ENCODE results near the gene PAWR.

The PAWR gene

DNA sequence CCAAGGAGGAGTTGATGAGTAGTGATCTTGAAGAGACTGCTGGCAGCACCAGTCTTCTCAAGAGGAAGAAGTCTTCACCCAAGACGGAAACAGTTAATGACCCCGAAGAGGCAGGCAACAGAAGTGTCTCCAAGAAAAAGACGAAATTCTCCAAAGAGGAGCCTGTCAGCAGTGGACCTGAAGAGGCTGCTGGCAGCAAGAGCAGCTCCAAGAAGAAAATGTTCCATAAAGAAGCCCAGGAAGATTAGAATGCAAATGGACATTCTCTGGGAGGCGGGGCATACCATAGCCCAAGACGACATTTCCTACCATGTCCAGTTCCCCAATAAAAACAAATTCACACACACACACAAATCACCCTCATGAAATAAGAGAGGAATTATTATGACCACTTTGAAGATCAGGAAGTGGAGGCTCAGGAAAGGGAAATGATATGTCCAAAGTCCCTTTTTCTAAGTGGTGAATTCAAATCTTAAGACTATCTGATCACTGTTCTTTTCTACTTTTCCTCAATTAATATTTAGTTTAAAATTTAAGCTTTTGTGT, 131.8 kb downstream of the PAWR start:
- TF ChIP-seq, protein P1, sequence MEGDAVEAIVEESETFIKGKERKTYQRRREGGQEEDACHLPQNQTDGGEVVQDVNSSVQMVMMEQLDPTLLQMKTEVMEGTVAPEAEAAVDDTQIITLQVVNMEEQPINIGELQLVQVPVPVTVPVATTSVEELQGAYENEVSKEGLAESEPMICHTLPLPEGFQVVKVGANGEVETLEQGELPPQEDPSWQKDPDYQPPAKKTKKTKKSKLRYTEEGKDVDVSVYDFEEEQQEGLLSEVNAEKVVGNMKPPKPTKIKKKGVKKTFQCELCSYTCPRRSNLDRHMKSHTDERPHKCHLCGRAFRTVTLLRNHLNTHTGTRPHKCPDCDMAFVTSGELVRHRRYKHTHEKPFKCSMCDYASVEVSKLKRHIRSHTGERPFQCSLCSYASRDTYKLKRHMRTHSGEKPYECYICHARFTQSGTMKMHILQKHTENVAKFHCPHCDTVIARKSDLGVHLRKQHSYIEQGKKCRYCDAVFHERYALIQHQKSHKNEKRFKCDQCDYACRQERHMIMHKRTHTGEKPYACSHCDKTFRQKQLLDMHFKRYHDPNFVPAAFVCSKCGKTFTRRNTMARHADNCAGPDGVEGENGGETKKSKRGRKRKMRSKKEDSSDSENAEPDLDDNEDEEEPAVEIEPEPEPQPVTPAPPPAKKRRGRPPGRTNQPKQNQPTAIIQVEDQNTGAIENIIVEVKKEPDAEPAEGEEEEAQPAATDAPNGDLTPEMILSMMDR (conservative IDR thresholded peaks at IDR 0.05; ENCODE audit: control insufficient read depth, insufficient read depth, low read depth, low read length), result no peak
- no peak for DNase-seq (ENCODE audit: low read depth)
- H3K4me3 ChIP-seq (ENCODE audit: control insufficient read depth, low read depth, low read length), result no peak overlapping the region

DNA sequence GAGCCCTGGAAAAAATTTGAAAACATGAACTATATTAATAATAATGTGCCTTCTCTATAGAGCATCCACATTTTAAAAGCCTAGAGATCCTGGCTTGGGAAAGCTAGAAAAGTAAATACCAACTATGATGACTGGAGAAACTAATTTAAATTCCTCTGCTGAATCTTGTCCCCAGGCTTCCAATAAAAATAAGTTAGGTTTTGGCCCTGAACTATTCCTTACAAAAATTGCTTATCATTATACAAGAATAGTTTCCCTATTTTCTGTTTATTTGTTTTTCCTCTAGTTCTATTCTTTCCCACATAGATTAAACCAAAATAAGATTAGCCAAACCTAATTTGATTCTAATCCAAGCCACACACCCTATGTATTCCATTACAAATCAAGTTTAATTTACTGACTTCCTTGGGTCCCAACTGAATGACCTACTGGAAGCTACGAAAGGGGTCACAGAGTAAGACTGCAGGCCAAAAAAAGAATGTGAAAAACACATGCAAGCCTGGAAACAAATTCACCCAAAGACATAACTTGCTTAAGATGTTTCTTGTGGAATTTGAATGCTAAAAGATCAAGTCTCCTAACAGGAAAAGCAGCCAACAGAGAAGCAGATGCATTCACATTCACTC, 133.0 kb downstream of the PAWR start:
- no peak for DNase-seq (ENCODE audit: low read depth)
- no peak overlapping the region for H3K4me3 ChIP-seq (ENCODE audit: control insufficient read depth, low read depth, low read length)
- TF ChIP-seq, protein P1 (conservative IDR thresholded peaks at IDR 0.05; ENCODE audit: control insufficient read depth, insufficient read depth, low read depth, low read length), result no peak

DNA sequence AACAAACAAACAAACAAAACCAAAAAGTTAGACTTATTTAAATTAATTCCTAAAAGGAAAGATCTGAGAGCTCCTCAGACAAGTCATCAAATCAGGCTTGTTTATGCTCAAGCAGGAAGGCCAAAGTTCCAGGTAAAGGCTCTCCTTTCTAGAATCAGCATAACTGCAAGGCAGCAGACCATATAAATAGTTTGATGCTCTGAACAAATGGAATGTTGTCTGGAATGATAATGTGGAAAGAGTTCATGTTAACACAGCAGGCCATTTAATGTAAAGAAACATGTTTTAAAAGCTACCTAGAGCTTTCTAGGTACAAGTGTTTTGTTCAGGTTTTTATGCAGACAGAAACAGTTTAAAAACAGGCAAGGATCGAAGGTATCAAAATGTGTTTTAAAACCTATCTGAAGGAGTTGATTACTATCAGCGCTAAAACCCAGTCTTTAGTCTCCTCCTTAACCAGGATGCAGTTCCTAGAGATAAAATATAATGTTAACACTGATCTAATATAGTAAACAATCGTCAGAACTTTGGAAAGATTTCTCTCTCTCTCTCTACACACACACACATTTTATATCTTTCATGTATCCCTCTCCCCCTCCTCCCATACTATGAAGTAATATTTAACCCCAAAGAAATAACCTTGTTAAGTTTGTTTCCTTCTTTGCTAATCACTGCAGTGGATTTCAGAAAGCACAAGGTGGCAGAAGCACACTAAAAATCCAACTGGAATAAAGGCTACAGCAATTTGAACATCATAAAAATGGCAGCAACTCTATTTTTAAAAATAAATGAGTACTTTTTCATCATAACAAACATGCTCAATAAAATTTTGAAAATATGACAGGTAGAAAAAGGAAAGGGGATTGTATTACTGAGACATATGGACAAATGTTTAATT, 135.5 kb downstream of the PAWR start:
- H3K4me3 ChIP-seq (ENCODE audit: control insufficient read depth, low read depth, low read length), result no peak overlapping the region
- DNase-seq (ENCODE audit: low read depth), result peak; percentile 71
- TF ChIP-seq, protein P1 (conservative IDR thresholded peaks at IDR 0.05; ENCODE audit: control insufficient read depth, insufficient read depth, low read depth, low read length), result peak; percentile 79

DNA sequence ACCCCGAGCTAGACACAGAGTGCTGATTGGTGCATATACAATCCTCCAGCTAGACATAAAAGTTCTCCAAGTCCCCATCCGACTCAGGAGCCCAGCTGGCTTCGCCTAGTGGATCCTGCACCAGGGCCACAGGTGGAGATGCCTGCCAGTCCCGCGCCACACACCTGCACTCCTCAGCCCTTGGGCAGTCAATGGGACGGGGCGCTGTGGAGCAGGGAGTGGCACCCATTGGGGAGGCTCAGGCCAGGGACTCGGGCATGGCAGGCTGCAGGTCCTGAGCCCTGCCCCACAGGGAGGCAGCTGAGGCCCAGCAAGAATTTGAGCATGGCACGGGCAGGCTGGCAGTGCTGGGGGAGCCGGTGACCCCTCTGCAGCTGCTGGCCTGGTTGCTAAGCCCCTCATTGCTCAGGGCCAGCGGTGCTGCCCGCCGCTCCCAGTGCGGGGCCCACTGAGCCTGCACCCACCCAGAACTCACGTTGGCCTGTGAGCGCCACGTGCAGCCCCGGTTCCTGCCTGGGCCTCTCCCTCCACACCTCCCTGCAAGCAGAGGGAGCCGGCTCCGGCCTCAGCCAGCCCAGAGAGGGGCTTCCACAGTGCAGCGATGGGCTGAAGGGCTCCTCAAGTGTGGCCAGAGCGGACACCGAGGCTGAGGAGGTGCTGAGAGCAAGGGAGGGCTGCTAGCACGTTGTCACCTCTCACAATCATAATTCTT, 136.7 kb downstream of the PAWR start:
- DNase-seq (ENCODE audit: low read depth), result no peak
- TF ChIP-seq, protein P1 (conservative IDR thresholded peaks at IDR 0.05; ENCODE audit: control insufficient read depth, insufficient read depth, low read depth, low read length), result no peak
- no peak overlapping the region for H3K4me3 ChIP-seq (ENCODE audit: control insufficient read depth, low read depth, low read length)

DNA sequence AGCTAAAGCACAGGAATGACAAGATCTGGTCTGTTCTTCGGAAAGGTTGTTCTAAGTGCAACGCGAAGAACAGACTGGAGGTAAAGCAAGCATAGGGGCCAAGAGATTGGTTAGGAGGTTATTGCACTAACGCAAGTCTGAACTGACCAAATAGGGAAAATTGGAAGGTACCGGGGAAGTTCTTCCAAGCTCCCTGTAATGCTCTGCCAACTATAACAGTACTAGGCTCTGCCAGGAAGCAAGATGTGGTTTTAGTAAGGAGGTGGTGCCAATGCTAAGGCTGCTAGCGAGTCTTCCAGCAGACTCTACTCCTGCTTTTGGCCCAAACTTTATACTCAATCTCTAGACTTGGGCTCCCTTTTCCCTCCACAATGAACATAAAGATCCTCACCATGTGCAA, 138.6 kb downstream of the PAWR start:
- DNase-seq (ENCODE audit: low read depth), result no peak
- H3K4me3 ChIP-seq (ENCODE audit: control insufficient read depth, low read depth, low read length), result no peak overlapping the region
- TF ChIP-seq, protein P1 (conservative IDR thresholded peaks at IDR 0.05; ENCODE audit: control insufficient read depth, insufficient read depth, low read depth, low read length), result no peak

DNA sequence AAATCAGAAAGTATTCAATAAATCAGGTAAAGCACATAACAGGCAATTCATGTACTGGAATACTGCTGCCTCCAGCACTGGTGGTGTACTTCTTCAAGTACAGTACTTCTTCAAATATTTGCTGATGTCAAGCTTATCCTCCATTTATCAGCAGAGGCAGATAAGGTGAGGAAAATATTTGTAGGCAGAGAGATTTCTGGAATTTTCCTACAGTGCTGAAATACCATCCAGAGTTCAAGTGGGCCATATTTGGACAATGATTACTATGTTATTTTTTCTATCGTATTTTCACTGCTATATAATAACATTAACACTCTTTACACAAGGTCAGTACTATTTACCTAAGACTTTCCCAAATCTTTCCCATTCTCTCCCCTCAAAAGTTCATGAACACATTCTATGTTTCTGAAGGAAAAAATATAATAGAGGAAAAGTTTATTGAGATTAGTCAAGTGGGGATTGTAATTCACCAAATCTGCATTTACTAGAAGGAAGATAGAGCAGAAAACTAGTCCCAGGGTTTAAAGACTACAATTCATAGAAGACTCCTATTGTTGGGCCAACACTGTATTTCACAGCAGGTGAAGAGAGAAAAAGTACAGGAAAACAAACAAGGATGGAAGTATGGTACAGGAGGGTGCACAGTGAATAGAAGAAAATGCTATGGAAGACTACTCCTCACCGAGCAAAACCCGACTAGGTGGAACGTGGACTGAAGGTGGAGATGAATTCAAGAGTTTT, 141.1 kb downstream of the PAWR start:
- no peak overlapping the region for H3K4me3 ChIP-seq (ENCODE audit: control insufficient read depth, low read depth, low read length)

More for the DNA sequence above, 141.1 kb downstream of the PAWR start:
- no peak for DNase-seq (ENCODE audit: low read depth)
- TF ChIP-seq, protein P1 (conservative IDR thresholded peaks at IDR 0.05; ENCODE audit: control insufficient read depth, insufficient read depth, low read depth, low read length), result no peak

All from fibroblast of mammary gland (primary cell).